WTC11 (cell line): ENCODE measurements around the gene GRIK2. TPM values are rescaled to one million over a fixed set of nuclear protein-coding genes. Genes with fewer than 3 reads are reported as not detected.

Source experiments
- ATAC-seq: fragments of 200-7000 bp; cut with Tn5 transposase; 2 replicates; pipeline ENCODE4 v1.10.0; 2021; ENCODE audit warnings: mild to moderate bottlenecking, moderate library complexity
- CTCF ChIA-PET: fragments of 300-600 bp; sonication (Branson Sonifier 250); formaldehyde crosslinking; loops from one replicate; lab custom pipeline; 2021; ENCODE audit warnings: antibody characterized with exemption; lab: Charles Lee
- POLR2A ChIA-PET: fragments of 350-600 bp; sonication (Branson Sonifier 250); formaldehyde crosslinking; loops from one replicate; lab custom pipeline; 2021; ENCODE audit warnings: antibody characterized with exemption; lab: Charles Lee
- DNase-seq: peaks from one replicate; pipeline ENCODE4 v3.0.0; 2021; ENCODE audit warnings: low spot score
- H3K27ac Mint-ChIP-seq: 2 replicates; pipeline ENCODE4 v1.8.0; 2021; ENCODE audit warnings: mixed read lengths
- H3K27me3 Mint-ChIP-seq: 2 replicates; pipeline ENCODE4 v1.8.0; 2021; ENCODE audit warnings: low read depth, mild to moderate bottlenecking, moderate library complexity, mixed read lengths
- H3K36me3 Mint-ChIP-seq: 2 replicates; pipeline ENCODE4 v1.8.0; 2021; ENCODE audit warnings: mixed read lengths
- H3K4me1 Mint-ChIP-seq: 2 replicates; pipeline ENCODE4 v1.8.0; 2022; ENCODE audit warnings: mixed read lengths
- H3K4me3 Mint-ChIP-seq: 2 replicates; pipeline ENCODE4 v1.8.0; 2021; ENCODE audit warnings: mild to moderate bottlenecking, moderate library complexity, mixed read lengths
- H3K9me3 Mint-ChIP-seq: 2 replicates; pipeline ENCODE4 v1.8.0; 2021; ENCODE audit warnings: mixed read lengths
- CREB1 ChIP-seq: sonication (generic); formaldehyde crosslinking; IDR thresholded peaks from 2 replicates; pipeline ENCODE4 v1.8.0; 2023; ENCODE audit warnings: mild to moderate bottlenecking, missing genetic modification reagents
- ELF4 ChIP-seq: sonication (generic); formaldehyde crosslinking; IDR thresholded peaks from 2 replicates; pipeline ENCODE4 v1.8.1; 2022; ENCODE audit warnings: low read depth, mild to moderate bottlenecking, moderate library complexity, missing genetic modification reagents
- GRHL2 ChIP-seq: fragments of 250-450 bp; sonication (Bioruptor Pico); IDR thresholded peaks from 2 replicates; pipeline ENCODE4 v1.8.0; 2022; ENCODE audit warnings: mild to moderate bottlenecking, moderate library complexity; ENCODE audit not compliant: insufficient replicate concordance, severe bottlenecking
- MXD4 ChIP-seq: fragments of 250-450 bp; sonication (Bioruptor Pico); IDR thresholded peaks from 2 replicates; pipeline ENCODE4 v1.8.0; 2021; ENCODE audit warnings: mild to moderate bottlenecking, moderate library complexity, borderline replicate concordance
- NFATC4 ChIP-seq: fragments of 250-450 bp; sonication (Bioruptor Pico); IDR thresholded peaks from 2 replicates; pipeline ENCODE4 v1.9.0; 2021; ENCODE audit warnings: mild to moderate bottlenecking
- NR1H2 ChIP-seq: sonication (generic); formaldehyde crosslinking; IDR thresholded peaks from 2 replicates; pipeline ENCODE4 v1.9.0; 2021; ENCODE audit warnings: mild to moderate bottlenecking, moderate library complexity, missing genetic modification reagents
- ZNF317 ChIP-seq: sonication (generic); formaldehyde crosslinking; IDR thresholded peaks from 2 replicates; pipeline ENCODE4 v1.8.1; 2023; ENCODE audit warnings: low read depth, mild to moderate bottlenecking, moderate library complexity, missing genetic modification reagents, borderline replicate concordance
- ZNF416 ChIP-seq: fragments of 250-450 bp; sonication (Bioruptor Pico); IDR thresholded peaks from 2 replicates; pipeline ENCODE4 v1.9.0; 2021; ENCODE audit warnings: mild to moderate bottlenecking, inconsistent platforms
- total RNA-seq: library from RNA; stranded (reverse); gene quantifications from 3 replicates; pipeline ENCODE4 v1.2.3, GENCODE V29; 2021
- TF ChIP-seq, protein P1 (sequence below): sonication (generic); formaldehyde crosslinking; IDR thresholded peaks from 2 replicates; pipeline ENCODE4 v1.8.1; 2022; ENCODE audit warnings: mild to moderate bottlenecking, moderate library complexity, missing genetic modification reagents
- TF ChIP-seq, protein P2 (sequence below): sonication (generic); formaldehyde crosslinking; IDR thresholded peaks from 2 replicates; pipeline ENCODE4 v1.8.1; 2023; ENCODE audit warnings: mild to moderate bottlenecking, missing genetic modification reagents, borderline replicate concordance
- TF ChIP-seq, protein P3 (sequence below): sonication (generic); formaldehyde crosslinking; IDR thresholded peaks from 2 replicates; pipeline ENCODE4 v1.8.1; 2022; ENCODE audit warnings: low read depth, mild to moderate bottlenecking, moderate library complexity, missing genetic modification reagents, borderline replicate concordance
- TF ChIP-seq, protein P4 (sequence below): sonication (generic); formaldehyde crosslinking; IDR thresholded peaks from 2 replicates; pipeline ENCODE4 v1.8.0; 2022; ENCODE audit warnings: mild to moderate bottlenecking, missing genetic modification reagents
- TF ChIP-seq, protein P5 (sequence below): sonication (generic); formaldehyde crosslinking; IDR thresholded peaks from 2 replicates; pipeline ENCODE4 v1.8.0; 2022; ENCODE audit warnings: mild to moderate bottlenecking, missing genetic modification reagents
- TF ChIP-seq, protein P6 (sequence below): sonication (generic); formaldehyde crosslinking; IDR thresholded peaks from 2 replicates; pipeline ENCODE4 v1.8.1; 2022; ENCODE audit warnings: missing genetic modification reagents, borderline replicate concordance
- TF ChIP-seq, protein P7 (sequence below): fragments of 200-600 bp; IDR thresholded peaks from 2 replicates; pipeline ENCODE4 v1.8.0; 2022; ENCODE audit warnings: antibody characterized with exemption

The GRIK2 gene
- total RNA-seq, 1 experiment from 2014 or later, result 2.7 TPM

DNA sequence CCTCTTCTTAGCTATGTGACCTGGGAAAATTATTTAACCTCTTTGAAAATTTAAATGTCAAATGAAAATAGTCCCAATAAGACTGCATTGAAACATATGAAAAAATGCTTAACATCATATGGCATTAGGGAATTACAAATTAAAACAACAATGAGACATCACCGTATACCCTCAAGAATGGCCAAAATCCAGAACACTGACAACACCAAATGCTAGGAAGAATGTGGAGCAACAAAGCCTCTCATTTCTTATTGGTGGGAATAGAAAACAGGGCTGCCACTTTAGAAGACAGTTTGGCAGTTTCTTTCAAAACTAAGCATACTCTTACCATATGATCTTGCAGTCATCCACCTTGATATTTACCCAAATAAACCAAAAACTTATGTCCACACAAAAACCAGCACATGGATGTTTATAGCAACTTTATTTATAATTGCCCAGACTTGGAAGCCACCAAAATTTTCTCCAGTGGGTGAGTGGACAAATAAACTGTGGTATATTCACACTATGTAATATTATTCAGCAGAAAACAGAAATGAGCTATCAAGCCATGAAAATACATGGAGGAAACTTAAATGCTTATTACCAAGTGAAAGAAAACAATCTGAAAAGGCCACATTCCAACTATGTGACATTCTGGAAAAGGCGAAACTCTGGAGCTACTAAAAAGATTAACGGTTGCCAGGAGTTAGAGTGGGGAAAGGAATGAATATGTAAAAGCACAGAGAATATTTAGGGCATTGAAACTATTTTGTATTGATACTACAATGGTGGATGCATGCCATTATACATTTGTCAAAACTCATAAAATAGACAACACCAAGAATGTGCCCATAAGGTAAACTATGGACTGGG, 459.9 kb downstream of the GRIK2 start:
- ATAC-seq (no peak), DNase-seq (no peak)
- POLR2A ChIA-PET, result no interaction called here
- CTCF ChIA-PET, result no interaction called here
- no peak overlapping the region for H3K27ac Mint-ChIP-seq
- TF ChIP-seq NFATC4 (CRISPR knock-in tag) (no peak), NR1H2 (CRISPR knock-in tag) (no peak), ZNF416 (CRISPR knock-in tag) (no peak), CREB1 (CRISPR knock-in tag) (no peak)
- TF ChIP-seq, protein P1, sequence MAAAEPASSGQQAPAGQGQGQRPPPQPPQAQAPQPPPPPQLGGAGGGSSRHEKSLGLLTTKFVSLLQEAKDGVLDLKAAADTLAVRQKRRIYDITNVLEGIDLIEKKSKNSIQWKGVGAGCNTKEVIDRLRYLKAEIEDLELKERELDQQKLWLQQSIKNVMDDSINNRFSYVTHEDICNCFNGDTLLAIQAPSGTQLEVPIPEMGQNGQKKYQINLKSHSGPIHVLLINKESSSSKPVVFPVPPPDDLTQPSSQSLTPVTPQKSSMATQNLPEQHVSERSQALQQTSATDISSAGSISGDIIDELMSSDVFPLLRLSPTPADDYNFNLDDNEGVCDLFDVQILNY, result no peak
- TF ChIP-seq, protein P2, sequence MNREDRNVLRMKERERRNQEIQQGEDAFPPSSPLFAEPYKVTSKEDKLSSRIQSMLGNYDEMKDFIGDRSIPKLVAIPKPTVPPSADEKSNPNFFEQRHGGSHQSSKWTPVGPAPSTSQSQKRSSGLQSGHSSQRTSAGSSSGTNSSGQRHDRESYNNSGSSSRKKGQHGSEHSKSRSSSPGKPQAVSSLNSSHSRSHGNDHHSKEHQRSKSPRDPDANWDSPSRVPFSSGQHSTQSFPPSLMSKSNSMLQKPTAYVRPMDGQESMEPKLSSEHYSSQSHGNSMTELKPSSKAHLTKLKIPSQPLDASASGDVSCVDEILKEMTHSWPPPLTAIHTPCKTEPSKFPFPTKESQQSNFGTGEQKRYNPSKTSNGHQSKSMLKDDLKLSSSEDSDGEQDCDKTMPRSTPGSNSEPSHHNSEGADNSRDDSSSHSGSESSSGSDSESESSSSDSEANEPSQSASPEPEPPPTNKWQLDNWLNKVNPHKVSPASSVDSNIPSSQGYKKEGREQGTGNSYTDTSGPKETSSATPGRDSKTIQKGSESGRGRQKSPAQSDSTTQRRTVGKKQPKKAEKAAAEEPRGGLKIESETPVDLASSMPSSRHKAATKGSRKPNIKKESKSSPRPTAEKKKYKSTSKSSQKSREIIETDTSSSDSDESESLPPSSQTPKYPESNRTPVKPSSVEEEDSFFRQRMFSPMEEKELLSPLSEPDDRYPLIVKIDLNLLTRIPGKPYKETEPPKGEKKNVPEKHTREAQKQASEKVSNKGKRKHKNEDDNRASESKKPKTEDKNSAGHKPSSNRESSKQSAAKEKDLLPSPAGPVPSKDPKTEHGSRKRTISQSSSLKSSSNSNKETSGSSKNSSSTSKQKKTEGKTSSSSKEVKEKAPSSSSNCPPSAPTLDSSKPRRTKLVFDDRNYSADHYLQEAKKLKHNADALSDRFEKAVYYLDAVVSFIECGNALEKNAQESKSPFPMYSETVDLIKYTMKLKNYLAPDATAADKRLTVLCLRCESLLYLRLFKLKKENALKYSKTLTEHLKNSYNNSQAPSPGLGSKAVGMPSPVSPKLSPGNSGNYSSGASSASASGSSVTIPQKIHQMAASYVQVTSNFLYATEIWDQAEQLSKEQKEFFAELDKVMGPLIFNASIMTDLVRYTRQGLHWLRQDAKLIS (CRISPR knock-in tag), result no peak
- H3K4me1 Mint-ChIP-seq, result peaks cover 12% of the 10 kb centered on the region
- no peaks in the 10 kb centered on the region for H3K36me3 Mint-ChIP-seq
- H3K4me3 Mint-ChIP-seq, result no peak overlapping the region
- H3K27me3 Mint-ChIP-seq, result no peaks in the 10 kb centered on the region
- no peaks in the 10 kb centered on the region for H3K9me3 Mint-ChIP-seq

DNA sequence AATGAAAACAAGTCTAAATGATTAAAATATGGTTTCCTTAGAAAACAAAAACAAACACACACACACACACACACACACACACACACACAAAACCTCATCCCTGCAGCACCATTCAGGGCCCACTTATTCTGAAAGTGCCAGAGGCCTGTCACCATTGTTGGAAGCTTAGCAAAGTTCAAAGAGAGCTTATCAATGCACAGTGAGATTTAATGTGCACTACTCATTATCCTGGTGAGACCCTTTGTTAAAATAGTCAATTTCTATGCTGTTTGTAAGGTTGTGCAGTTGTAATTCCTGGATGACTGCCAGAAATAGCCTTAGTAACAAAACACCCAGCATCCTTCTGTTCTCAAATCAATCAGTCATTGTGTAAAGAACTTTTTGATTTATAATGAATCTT, 482.9 kb downstream of the GRIK2 start:
- CTCF ChIA-PET, result no interaction called here
- ATAC-seq (no peak), DNase-seq (no peak)
- Mint-ChIP-seq H3K4me1 (peaks cover 12% of the 10 kb centered on the region), H3K9me3 (peaks cover 19% of the 10 kb centered on the region), H3K36me3 (peaks cover 5% of the 10 kb centered on the region), H3K4me3 (no peak overlapping the region), H3K27ac (no peak overlapping the region), H3K27me3 (no peaks in the 10 kb centered on the region)
- TF ChIP-seq, protein P3, sequence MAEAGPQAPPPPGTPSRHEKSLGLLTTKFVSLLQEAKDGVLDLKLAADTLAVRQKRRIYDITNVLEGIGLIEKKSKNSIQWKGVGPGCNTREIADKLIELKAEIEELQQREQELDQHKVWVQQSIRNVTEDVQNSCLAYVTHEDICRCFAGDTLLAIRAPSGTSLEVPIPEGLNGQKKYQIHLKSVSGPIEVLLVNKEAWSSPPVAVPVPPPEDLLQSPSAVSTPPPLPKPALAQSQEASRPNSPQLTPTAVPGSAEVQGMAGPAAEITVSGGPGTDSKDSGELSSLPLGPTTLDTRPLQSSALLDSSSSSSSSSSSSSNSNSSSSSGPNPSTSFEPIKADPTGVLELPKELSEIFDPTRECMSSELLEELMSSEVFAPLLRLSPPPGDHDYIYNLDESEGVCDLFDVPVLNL, result no peak
- TF ChIP-seq, protein P4, sequence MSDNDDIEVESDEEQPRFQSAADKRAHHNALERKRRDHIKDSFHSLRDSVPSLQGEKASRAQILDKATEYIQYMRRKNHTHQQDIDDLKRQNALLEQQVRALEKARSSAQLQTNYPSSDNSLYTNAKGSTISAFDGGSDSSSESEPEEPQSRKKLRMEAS (CRISPR knock-in tag), result no peak
- TF ChIP-seq ZNF317 (CRISPR knock-in tag) (no peak), GRHL2 (no peak), MXD4 (CRISPR knock-in tag) (no peak), ELF4 (CRISPR knock-in tag) (no peak)
- TF ChIP-seq, protein P5, sequence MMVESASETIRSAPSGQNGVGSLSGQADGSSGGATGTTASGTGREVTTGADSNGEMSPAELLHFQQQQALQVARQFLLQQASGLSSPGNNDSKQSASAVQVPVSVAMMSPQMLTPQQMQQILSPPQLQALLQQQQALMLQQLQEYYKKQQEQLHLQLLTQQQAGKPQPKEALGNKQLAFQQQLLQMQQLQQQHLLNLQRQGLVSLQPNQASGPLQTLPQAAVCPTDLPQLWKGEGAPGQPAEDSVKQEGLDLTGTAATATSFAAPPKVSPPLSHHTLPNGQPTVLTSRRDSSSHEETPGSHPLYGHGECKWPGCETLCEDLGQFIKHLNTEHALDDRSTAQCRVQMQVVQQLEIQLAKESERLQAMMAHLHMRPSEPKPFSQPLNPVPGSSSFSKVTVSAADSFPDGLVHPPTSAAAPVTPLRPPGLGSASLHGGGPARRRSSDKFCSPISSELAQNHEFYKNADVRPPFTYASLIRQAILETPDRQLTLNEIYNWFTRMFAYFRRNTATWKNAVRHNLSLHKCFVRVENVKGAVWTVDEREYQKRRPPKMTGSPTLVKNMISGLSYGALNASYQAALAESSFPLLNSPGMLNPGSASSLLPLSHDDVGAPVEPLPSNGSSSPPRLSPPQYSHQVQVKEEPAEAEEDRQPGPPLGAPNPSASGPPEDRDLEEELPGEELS, result no peak
- TF ChIP-seq, protein P6, sequence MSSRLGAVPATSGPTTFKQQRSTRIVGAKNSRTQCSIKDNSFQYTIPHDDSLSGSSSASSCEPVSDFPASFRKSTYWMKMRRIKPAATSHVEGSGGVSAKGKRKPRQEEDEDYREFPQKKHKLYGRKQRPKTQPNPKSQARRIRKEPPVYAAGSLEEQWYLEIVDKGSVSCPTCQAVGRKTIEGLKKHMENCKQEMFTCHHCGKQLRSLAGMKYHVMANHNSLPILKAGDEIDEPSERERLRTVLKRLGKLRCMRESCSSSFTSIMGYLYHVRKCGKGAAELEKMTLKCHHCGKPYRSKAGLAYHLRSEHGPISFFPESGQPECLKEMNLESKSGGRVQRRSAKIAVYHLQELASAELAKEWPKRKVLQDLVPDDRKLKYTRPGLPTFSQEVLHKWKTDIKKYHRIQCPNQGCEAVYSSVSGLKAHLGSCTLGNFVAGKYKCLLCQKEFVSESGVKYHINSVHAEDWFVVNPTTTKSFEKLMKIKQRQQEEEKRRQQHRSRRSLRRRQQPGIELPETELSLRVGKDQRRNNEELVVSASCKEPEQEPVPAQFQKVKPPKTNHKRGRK (CRISPR knock-in tag), result no peak
- TF ChIP-seq, protein P7, sequence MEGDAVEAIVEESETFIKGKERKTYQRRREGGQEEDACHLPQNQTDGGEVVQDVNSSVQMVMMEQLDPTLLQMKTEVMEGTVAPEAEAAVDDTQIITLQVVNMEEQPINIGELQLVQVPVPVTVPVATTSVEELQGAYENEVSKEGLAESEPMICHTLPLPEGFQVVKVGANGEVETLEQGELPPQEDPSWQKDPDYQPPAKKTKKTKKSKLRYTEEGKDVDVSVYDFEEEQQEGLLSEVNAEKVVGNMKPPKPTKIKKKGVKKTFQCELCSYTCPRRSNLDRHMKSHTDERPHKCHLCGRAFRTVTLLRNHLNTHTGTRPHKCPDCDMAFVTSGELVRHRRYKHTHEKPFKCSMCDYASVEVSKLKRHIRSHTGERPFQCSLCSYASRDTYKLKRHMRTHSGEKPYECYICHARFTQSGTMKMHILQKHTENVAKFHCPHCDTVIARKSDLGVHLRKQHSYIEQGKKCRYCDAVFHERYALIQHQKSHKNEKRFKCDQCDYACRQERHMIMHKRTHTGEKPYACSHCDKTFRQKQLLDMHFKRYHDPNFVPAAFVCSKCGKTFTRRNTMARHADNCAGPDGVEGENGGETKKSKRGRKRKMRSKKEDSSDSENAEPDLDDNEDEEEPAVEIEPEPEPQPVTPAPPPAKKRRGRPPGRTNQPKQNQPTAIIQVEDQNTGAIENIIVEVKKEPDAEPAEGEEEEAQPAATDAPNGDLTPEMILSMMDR, result no peak
- POLR2A ChIA-PET, result no interaction called here
